Raji (cell line): ENCODE data around the gene CHGA.

Source experiments
- POLR2A ChIP-seq: IDR thresholded peaks from 2 replicates; pipeline ENCODE4 v1.6.1; 2011; ENCODE audit warnings: low read depth, low read length, control low read depth; ENCODE audit not compliant: insufficient read depth

The CHGA gene

GRCh38 chr14:92922883-92923743 lies at the start of gene CHGA:
Gene CHGA (plus strand): TSS chr14:92923150. CDS start chr14:92923360, 210 bp downstream.
- no peak for TF ChIP-seq POLR2A

- no peak for TF ChIP-seq POLR2A
These were observed 47.8 kb upstream of the CHGA start for GRCh38 chr14:92874962-92875661.

- TF ChIP-seq POLR2A: no peak
These were observed 45.1 kb upstream of the CHGA start for GRCh38 chr14:92877757-92878431.

- no peak for TF ChIP-seq POLR2A
These were observed 42.6 kb upstream of the CHGA start for GRCh38 chr14:92880351-92880750.

GRCh38 chr14:92880851-92881250 lies 42.1 kb upstream of the CHGA start:
- no peak for TF ChIP-seq POLR2A

- TF ChIP-seq POLR2A: no peak
These were observed 39.9 kb upstream of the CHGA start for GRCh38 chr14:92883066-92883465.

- no peak for TF ChIP-seq POLR2A
These were observed 38.5 kb upstream of the CHGA start for GRCh38 chr14:92884410-92884809.

GRCh38 chr14:92885279-92886061 lies 37.5 kb upstream of the CHGA start:
- no peak for TF ChIP-seq POLR2A

- TF ChIP-seq POLR2A: no peak
These were observed 36.6 kb upstream of the CHGA start for GRCh38 chr14:92886337-92886736.

- TF ChIP-seq POLR2A: no peak
These were observed 35.8 kb upstream of the CHGA start for GRCh38 chr14:92887157-92887556.

GRCh38 chr14:92888896-92889295 lies 34.1 kb upstream of the CHGA start:
- no peak for TF ChIP-seq POLR2A

GRCh38 chr14:92890830-92891588 lies 31.9 kb upstream of the CHGA start:
- no peak for TF ChIP-seq POLR2A

- TF ChIP-seq POLR2A: no peak
These were observed 30.4 kb upstream of the CHGA start for GRCh38 chr14:92892589-92892988.

- TF ChIP-seq POLR2A: no peak
These were observed 27.5 kb upstream of the CHGA start for GRCh38 chr14:92895352-92895878.
